Natural killer cell (primary cell): ENCODE data around the gene DGKE. TPM values are rescaled to one million over a fixed set of nuclear protein-coding genes. Genes with fewer than 3 reads are reported as not detected.

Source experiments
- ATAC-seq, 3 donors: fragments of 150-1000 bp in 2 of 3; fragments of 200-7000 bp in 1 of 3; cut with Tn5 transposase; 1 replicate in 1 of 3; 2 replicates in 2 of 3; pipeline ENCODE4 v1.10.0; 2021; ENCODE audit warnings: mild to moderate bottlenecking in 2 of 3, moderate library complexity in 2 of 3
- DNase-seq, 2 donors: peaks; one replicate each; pipeline versions ENCODE4 v3.0.0 to v3.0.0-alpha.2; 2013 to 2021; ENCODE audit warnings: mixed read lengths in 1 of 2
- H3K27ac ChIP-seq: one replicate; pipeline ENCODE4 v1.5.1; 2013; ENCODE audit warnings: mild to moderate bottlenecking, low read length
- H3K27me3 ChIP-seq: one replicate; pipeline ENCODE4 v1.6.1; 2013; ENCODE audit warnings: low read length; ENCODE audit not compliant: control insufficient read depth, insufficient read depth
- H3K36me3 ChIP-seq: one replicate; pipeline ENCODE4 v1.6.1; 2013; ENCODE audit warnings: low read length; ENCODE audit not compliant: control insufficient read depth, insufficient read depth
- H3K4me1 ChIP-seq: one replicate; pipeline ENCODE4 v1.6.1; 2013; ENCODE audit warnings: low read length; ENCODE audit not compliant: control insufficient read depth, insufficient read depth
- H3K4me3 ChIP-seq: one replicate; pipeline ENCODE4 v1.5.1; 2013; ENCODE audit warnings: low read length
- H3K9me3 ChIP-seq: one replicate; pipeline ENCODE4 v1.6.1; 2013; ENCODE audit warnings: low read length; ENCODE audit not compliant: control insufficient read depth, insufficient read depth
- H3K27ac Mint-ChIP-seq, 2 donors: one replicate each; pipeline ENCODE4 v1.8.0; 2022; ENCODE audit warnings: mild to moderate bottlenecking in 2 of 2, mixed read lengths in 2 of 2, moderate library complexity in 1 of 2
- H3K27me3 Mint-ChIP-seq, 2 donors: one replicate each; pipeline ENCODE4 v1.8.0; 2022; ENCODE audit warnings: low read depth in 2 of 2, mixed read lengths in 2 of 2
- H3K36me3 Mint-ChIP-seq: one replicate; pipeline ENCODE4 v1.8.0; 2022; ENCODE audit warnings: mixed read lengths
- H3K4me1 Mint-ChIP-seq, 2 donors: one replicate each; pipeline ENCODE4 v1.8.0; 2022; ENCODE audit warnings: mixed read lengths in 2 of 2
- H3K4me3 Mint-ChIP-seq: one replicate; pipeline ENCODE4 v1.8.0; 2022; ENCODE audit warnings: mild to moderate bottlenecking, moderate library complexity, mixed read lengths
- H3K9me3 Mint-ChIP-seq, 2 donors: one replicate each; pipeline ENCODE4 v1.8.0; 2022; ENCODE audit warnings: mixed read lengths in 2 of 2
- CTCF ChIP-seq: fragments of 200-600 bp; IDR thresholded peaks from one replicate; pipeline ENCODE4 v1.8.0; 2022; ENCODE audit warnings: antibody characterized with exemption
- WGBS: methylation state at CpG from one replicate; pipeline ENCODE4 v1.1.7; 2013; ENCODE audit warnings: missing lambda C conversion rate; ENCODE audit not compliant: insufficient coverage; 5-methylcytosine and 5-hydroxymethylcytosine counted together
- intact Hi-C: fragments of 100-400 bp; cut with micrococcal nuclease; formaldehyde crosslinking; loops from one replicate; pipeline ENCODE4 v1.14.2; 2022
- total RNA-seq, 4 donors: library from RNA; stranded (reverse); fragments of 120-200 nt in 1 of 4; gene quantifications; one replicate each; pipeline versions ENCODE4 v1.2.3 to v1.2.4, GENCODE V29; 2013 to 2022

The DGKE gene
- total RNA-seq, 3 donors from 2014 or later (not counting 1 experiment from before 2014, with no cell fraction given): 19.3 to 31.0 (median 29.5) TPM

- no peak overlapping the region for H3K4me3 Mint-ChIP-seq
- no peaks in the 10 kb centered on the region for H3K27me3 Mint-ChIP-seq
- H3K27ac ChIP-seq: no peak overlapping the region
- no peaks in the 10 kb centered on the region for H3K9me3 Mint-ChIP-seq
- H3K27ac Mint-ChIP-seq: no peak overlapping the region
- no peaks in the 10 kb centered on the region for H3K9me3 ChIP-seq
- peaks cover 24% of the 10 kb centered on the region for H3K36me3 Mint-ChIP-seq
- no peaks in the 10 kb centered on the region for H3K4me1 Mint-ChIP-seq
- TF ChIP-seq CTCF: no peak
- ATAC-seq (no peak), DNase-seq (no peak)
- no peaks in the 10 kb centered on the region for H3K27me3 ChIP-seq
- H3K36me3 ChIP-seq: peaks cover 31% of the 10 kb centered on the region
- H3K4me3 ChIP-seq: no peak overlapping the region
- intact Hi-C loops: no loop called here
- WGBS: 82% methylated on average over 3 of the region's 3 CpGs
- no peaks in the 10 kb centered on the region for H3K4me1 ChIP-seq
Measured at GRCh38 chr17:56863974-56864373, 30.0 kb downstream of the DGKE start.

DNA sequence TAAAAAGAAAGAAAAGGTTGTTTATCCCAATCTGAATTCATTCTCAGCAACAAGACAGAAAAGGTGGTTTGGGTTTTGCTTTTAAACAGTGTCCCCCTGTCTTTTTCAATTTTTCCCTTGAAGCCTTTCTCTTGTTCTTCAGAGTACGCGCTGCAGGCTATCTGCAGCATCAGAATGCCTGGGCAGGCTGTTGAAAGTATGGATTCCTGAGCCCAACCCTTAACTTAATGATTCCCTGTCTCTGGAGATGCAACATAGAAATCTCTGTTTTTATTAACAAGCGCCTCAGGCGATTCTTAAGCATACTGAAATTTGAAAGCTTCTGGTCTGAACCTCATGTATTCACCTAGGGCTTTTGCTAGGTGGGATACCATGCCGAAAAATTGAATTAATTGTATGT, 32.1 kb downstream of the DGKE start:
- peaks cover 27% of the 10 kb centered on the region for H3K36me3 ChIP-seq
- WGBS: 100% methylated on average over 4 of the region's 5 CpGs

GRCh38 chr17:56866496-56866895, 32.5 kb downstream of the DGKE start:
- no peak for TF ChIP-seq CTCF
- WGBS: 73% methylated on average over 2 of the region's 3 CpGs
- no peaks in the 10 kb centered on the region for H3K9me3 ChIP-seq
- Mint-ChIP-seq H3K4me3 (no peak overlapping the region), H3K4me1 (no peaks in the 10 kb centered on the region), H3K36me3 (peaks cover 13% of the 10 kb centered on the region), H3K9me3 (no peaks in the 10 kb centered on the region), H3K27me3 (no peaks in the 10 kb centered on the region), H3K27ac (no peak overlapping the region)
- H3K36me3 ChIP-seq: peaks cover 23% of the 10 kb centered on the region
- H3K27me3 ChIP-seq: no peaks in the 10 kb centered on the region
- no peak overlapping the region for H3K4me3 ChIP-seq
- no peak for ATAC-seq
- no peak overlapping the region for H3K27ac ChIP-seq
- intact Hi-C loops: no loop called here
- DNase-seq: peak in 1 of 2 donors; percentile 37
- no peaks in the 10 kb centered on the region for H3K4me1 ChIP-seq

More for the DNA sequence above, 32.1 kb downstream of the DGKE start:
- no peak for ATAC-seq
- no peak overlapping the region for H3K4me3 ChIP-seq
- no peaks in the 10 kb centered on the region for H3K27me3 Mint-ChIP-seq
- no peak overlapping the region for H3K27ac Mint-ChIP-seq
- TF ChIP-seq CTCF: no peak
- DNase-seq: no peak
- no peaks in the 10 kb centered on the region for H3K27me3 ChIP-seq
- H3K4me1 Mint-ChIP-seq: no peaks in the 10 kb centered on the region
- no peaks in the 10 kb centered on the region for H3K9me3 Mint-ChIP-seq
- no peaks in the 10 kb centered on the region for H3K4me1 ChIP-seq
- intact Hi-C loops: no loop called here
- peaks cover 18% of the 10 kb centered on the region for H3K36me3 Mint-ChIP-seq
- no peaks in the 10 kb centered on the region for H3K9me3 ChIP-seq
- no peak overlapping the region for H3K4me3 Mint-ChIP-seq
- H3K27ac ChIP-seq: no peak overlapping the region

- H3K4me3 Mint-ChIP-seq: no peak overlapping the region
- no peaks in the 10 kb centered on the region for H3K4me1 ChIP-seq
- H3K4me3 ChIP-seq: no peak overlapping the region
- peaks cover 14% of the 10 kb centered on the region for H3K36me3 ChIP-seq
- no peak overlapping the region for H3K27ac Mint-ChIP-seq
- no peaks in the 10 kb centered on the region for H3K36me3 Mint-ChIP-seq
- no peak overlapping the region for H3K27ac ChIP-seq
- WGBS: 75% methylated on average over 2 of the region's 2 CpGs
- TF ChIP-seq CTCF: no peak
- intact Hi-C loops: no loop called here
- no peak for ATAC-seq
- H3K4me1 Mint-ChIP-seq: no peaks in the 10 kb centered on the region
- no peaks in the 10 kb centered on the region for H3K27me3 Mint-ChIP-seq
- H3K9me3 ChIP-seq: no peaks in the 10 kb centered on the region
- no peaks in the 10 kb centered on the region for H3K9me3 Mint-ChIP-seq
- H3K27me3 ChIP-seq: no peaks in the 10 kb centered on the region
- no peak for DNase-seq
Measured at GRCh38 chr17:56867948-56868376, 34.0 kb downstream of the DGKE start.
